ENCODE results near the gene DNAJC8.

DNAJC8 gene

GRCh38 chr1:28176492-28177470 is 56.0 kb downstream of the DNAJC8 start, which contains the start of gene PTAFR:
TSS of gene PTAFR (minus strand) at chr1:28176690. CDS start at chr1:28151021, 25,669 bp downstream.
- TF ChIP-seq POLR2A (IDR thresholded peaks at IDR 0.05; ENCODE audit: low read depth, low read length) (peak; percentile 72; the same call in 1 of the 2 replicates), POLR2AphosphoS5 (IDR thresholded peaks at IDR 0.05; ENCODE audit: low read depth, low read length) (peak; percentile 53), TAF1 (IDR thresholded peaks at IDR 0.05; ENCODE audit: borderline replicate concordance, low read depth, low read length) (peak; percentile 67; the same call in 1 of the 2 replicates)
- peak; percentile 45 for DNase-seq (ENCODE audit: insufficient read length)
- FAIRE-seq, result peak; percentile 78

DNA sequence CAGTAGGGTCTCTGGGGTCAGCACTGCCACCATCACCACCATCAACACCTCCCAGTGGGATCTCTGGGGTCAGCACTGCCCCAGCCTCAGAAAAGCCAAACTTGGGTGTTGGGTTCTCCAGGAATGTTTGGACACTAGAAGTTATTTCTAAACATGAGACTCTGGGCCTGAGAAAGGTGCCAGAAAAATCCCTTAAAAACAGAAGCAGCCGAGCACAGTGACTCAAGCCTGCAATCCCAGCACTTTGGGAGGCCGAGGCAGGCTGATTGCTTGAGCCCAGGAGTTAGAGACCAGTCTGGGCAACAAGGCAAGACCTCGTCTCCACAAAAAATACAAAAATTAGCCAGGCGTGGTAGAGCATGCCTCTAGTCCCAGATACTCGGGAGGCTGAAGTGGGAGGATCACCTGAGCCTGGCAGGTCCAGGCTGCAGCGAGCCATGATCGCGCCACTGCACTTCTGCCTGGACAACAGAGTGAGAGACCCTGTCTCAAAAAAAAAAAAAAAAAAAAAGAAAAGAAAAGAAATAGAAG is 56.8 kb downstream of the DNAJC8 start:
- no peak for FAIRE-seq
- DNase-seq (ENCODE audit: insufficient read length), result no peak
- TF ChIP-seq POLR2AphosphoS5 (IDR thresholded peaks at IDR 0.05; ENCODE audit: low read depth, low read length), result no peak
- TF ChIP-seq POLR2A (IDR thresholded peaks at IDR 0.05; ENCODE audit: low read depth, low read length), result no peak
- TF ChIP-seq TAF1 (IDR thresholded peaks at IDR 0.05; ENCODE audit: borderline replicate concordance, low read depth, low read length), result no peak

DNA sequence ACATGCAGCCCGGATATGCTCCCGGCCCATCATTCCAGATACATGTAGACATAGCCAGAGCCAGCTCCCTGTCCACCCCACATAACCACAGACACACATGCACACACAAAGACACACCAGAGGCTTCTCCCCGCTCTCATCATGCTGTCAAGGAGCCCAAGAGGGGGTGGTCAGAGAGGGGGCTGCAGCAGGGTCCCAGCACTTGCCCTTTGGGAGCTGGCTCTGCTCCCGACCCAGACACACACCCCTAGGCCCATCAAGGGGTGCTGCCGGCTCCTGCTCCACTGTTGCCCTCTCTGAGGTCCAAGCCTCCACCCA is 58.9 kb downstream of the DNAJC8 start:
- DNase-seq (ENCODE audit: insufficient read length), result no peak
- TF ChIP-seq TAF1 (IDR thresholded peaks at IDR 0.05; ENCODE audit: borderline replicate concordance, low read depth, low read length) (no peak), POLR2A (IDR thresholded peaks at IDR 0.05; ENCODE audit: low read depth, low read length) (no peak), POLR2AphosphoS5 (IDR thresholded peaks at IDR 0.05; ENCODE audit: low read depth, low read length) (no peak)
- no peak for FAIRE-seq

- FAIRE-seq (peak; percentile 93), DNase-seq (ENCODE audit: insufficient read length) (no peak)
- no peak for TF ChIP-seq POLR2A (IDR thresholded peaks at IDR 0.05; ENCODE audit: low read depth, low read length)
Observed at GRCh38 chr1:28173151-28173979, 59.5 kb downstream of the DNAJC8 start.

DNA sequence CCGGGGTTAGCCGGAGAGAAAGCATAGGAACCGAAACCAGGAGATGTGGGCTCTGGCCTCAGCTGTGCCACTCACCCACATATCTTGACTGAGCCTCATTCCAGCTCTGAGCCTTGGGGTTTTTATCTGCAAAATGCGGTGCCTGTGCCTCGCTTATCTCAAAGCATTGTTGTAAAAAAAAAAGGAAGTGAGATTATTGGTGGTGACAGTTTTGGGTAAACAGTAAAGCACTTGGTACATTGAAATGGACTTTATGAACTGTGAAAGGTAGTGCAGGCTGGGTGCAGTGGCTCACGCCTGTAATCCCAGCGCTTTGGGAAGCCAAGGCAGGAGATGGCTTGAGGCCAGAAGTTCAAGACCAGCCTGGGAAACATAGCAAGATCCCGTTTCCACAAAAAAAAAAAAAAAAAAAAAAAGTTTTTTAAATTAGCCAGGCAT is 60.1 kb downstream of the DNAJC8 start:
- TF ChIP-seq TAF1 (IDR thresholded peaks at IDR 0.05; ENCODE audit: borderline replicate concordance, low read depth, low read length), result no peak
- TF ChIP-seq POLR2AphosphoS5 (IDR thresholded peaks at IDR 0.05; ENCODE audit: low read depth, low read length), result no peak
- TF ChIP-seq POLR2A (IDR thresholded peaks at IDR 0.05; ENCODE audit: low read depth, low read length), result no peak
- DNase-seq (ENCODE audit: insufficient read length) (peak; percentile 48), FAIRE-seq (peak; percentile 98)

DNA sequence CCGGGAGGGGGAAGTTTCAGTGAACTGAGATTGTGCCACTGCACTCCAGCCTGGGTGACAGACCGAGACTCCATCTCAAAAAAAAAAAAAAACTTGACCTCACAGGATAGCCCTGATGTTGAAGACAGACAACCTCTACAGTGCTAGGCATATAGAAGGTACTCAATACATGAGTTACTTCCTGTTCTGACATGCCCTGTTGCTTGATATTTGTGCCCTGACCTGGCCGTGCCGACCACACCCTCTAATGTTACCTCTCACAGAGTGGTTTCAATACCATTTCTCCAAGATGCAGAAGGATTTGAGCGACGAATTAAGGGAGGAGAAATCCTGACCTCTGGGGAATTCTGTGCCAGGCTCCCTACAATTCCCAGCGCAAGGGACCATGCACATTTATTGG is 61.6 kb downstream of the DNAJC8 start:
- FAIRE-seq, result no peak
- no peak for TF ChIP-seq POLR2AphosphoS5 (IDR thresholded peaks at IDR 0.05; ENCODE audit: low read depth, low read length)
- no peak for TF ChIP-seq TAF1 (IDR thresholded peaks at IDR 0.05; ENCODE audit: borderline replicate concordance, low read depth, low read length)
- TF ChIP-seq POLR2A (IDR thresholded peaks at IDR 0.05; ENCODE audit: low read depth, low read length), result no peak
- DNase-seq (ENCODE audit: insufficient read length), result no peak

- FAIRE-seq (no peak), DNase-seq (ENCODE audit: insufficient read length) (no peak)
- TF ChIP-seq POLR2A (IDR thresholded peaks at IDR 0.05; ENCODE audit: low read depth, low read length), result no peak
- TF ChIP-seq TAF1 (IDR thresholded peaks at IDR 0.05; ENCODE audit: borderline replicate concordance, low read depth, low read length), result no peak
- no peak for TF ChIP-seq POLR2AphosphoS5 (IDR thresholded peaks at IDR 0.05; ENCODE audit: low read depth, low read length)
Observed at GRCh38 chr1:28170001-28170596, 62.7 kb downstream of the DNAJC8 start.

DNA sequence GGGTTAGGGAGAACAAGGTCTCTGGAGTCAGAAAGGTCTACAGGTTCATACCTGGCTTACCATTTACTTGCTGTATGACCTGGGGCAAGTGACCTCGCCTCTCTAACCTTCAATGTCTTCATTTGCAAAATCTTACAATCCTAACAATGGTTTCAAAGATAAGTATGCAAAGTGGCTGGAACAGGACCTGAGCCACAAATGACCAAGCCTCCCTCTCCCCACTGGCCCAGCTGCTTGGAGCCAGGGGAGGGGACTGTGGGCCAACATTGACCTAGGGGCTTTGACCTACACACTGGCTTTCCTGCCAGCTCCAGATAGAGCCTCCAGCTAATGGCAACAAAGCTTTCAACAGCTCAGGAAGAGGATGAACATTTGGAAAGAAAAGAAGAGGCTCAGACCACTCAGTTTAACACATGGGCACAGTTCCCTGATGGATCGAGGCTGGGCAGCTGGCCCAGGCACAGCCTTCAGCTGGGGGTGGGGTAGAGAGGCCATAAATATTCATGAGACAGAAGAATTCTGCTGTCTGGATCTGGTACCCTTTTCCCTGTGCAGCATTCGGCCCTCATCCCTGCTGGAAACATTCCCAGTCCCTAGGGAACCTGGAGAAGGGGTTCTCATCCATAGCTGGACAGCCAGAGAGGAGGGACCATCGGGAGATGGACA is 69.2 kb downstream of the DNAJC8 start:
- peak; percentile 86 for FAIRE-seq
- DNase-seq (ENCODE audit: insufficient read length), result no peak
- TF ChIP-seq POLR2A (IDR thresholded peaks at IDR 0.05; ENCODE audit: low read depth, low read length) (no peak), TAF1 (IDR thresholded peaks at IDR 0.05; ENCODE audit: borderline replicate concordance, low read depth, low read length) (no peak), POLR2AphosphoS5 (IDR thresholded peaks at IDR 0.05; ENCODE audit: low read depth, low read length) (no peak)

- TF ChIP-seq TAF1 (IDR thresholded peaks at IDR 0.05; ENCODE audit: borderline replicate concordance, low read depth, low read length) (no peak), POLR2A (IDR thresholded peaks at IDR 0.05; ENCODE audit: low read depth, low read length) (no peak), POLR2AphosphoS5 (IDR thresholded peaks at IDR 0.05; ENCODE audit: low read depth, low read length) (no peak)
- no peak for FAIRE-seq
- DNase-seq (ENCODE audit: insufficient read length), result no peak
Observed at GRCh38 chr1:28162151-28162550, 70.7 kb downstream of the DNAJC8 start.

DNA sequence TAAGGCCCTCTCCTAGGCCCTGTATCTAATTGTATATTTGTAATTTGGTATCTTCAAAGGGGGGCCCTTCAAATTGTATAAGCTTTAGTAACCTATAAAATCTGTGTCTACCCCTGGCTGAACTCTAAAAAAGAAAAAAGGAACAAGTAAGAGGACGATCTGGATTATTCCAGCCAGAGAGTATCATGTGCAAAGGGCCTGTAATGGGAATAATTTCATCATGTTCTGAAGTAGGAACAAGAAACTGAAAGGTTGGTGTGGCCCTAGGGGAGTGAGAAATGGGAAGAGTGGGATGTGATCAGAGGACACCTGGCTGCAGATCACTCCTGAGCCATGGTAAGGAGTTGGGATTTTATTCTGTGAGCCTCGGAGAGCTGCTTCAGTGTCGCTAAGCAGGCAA is 71.1 kb downstream of the DNAJC8 start:
- no peak for TF ChIP-seq TAF1 (IDR thresholded peaks at IDR 0.05; ENCODE audit: borderline replicate concordance, low read depth, low read length)
- TF ChIP-seq POLR2A (IDR thresholded peaks at IDR 0.05; ENCODE audit: low read depth, low read length), result no peak
- no peak for TF ChIP-seq POLR2AphosphoS5 (IDR thresholded peaks at IDR 0.05; ENCODE audit: low read depth, low read length)
- DNase-seq (ENCODE audit: insufficient read length) (no peak), FAIRE-seq (no peak)

All from GM12892 (cell line).